ENCODE data around the gene SPINT1. TPM values are rescaled to one million over a fixed set of nuclear protein-coding genes. Genes with fewer than 3 reads are reported as not detected.

The SPINT1 gene
- polyA plus RNA-seq, 1 experiment, result 0.87 TPM

DNA sequence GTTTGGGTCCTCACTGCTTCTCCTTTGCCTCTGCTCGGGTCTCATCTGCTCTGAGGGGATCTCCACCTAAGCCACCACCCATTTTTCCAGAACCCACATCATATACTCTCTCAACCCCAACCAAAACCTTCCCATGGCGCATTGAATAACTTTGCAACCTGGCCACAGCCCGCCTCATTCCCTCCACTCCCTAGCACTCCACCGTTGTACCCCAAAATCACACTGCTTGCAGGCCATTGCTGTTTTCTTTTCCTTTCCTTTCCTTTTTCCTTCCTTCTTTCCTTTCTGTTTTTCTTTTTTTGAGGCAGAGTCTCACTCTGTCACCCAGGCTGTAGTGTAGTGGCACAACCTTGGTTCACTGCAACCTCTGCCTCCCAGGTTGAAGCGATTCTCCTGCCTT lies 47.3 kb downstream of the SPINT1 start:
- ChIA-PET POLR2A (no interaction called here), CTCF (interaction anchor here (0.6 to 9.7 kb wide), 10 partner anchors 9 to 302 kb away, joined by 3 to 171 read pairs (median 8); partner anchors contain the start of gene RAD51)
- H3K4me3 ChIP-seq (ENCODE audit: low read depth, low read length), result no peak overlapping the region
- H3K27ac ChIP-seq (ENCODE audit: low read depth, low read length), result no peak overlapping the region
- TF ChIP-seq, protein P1, sequence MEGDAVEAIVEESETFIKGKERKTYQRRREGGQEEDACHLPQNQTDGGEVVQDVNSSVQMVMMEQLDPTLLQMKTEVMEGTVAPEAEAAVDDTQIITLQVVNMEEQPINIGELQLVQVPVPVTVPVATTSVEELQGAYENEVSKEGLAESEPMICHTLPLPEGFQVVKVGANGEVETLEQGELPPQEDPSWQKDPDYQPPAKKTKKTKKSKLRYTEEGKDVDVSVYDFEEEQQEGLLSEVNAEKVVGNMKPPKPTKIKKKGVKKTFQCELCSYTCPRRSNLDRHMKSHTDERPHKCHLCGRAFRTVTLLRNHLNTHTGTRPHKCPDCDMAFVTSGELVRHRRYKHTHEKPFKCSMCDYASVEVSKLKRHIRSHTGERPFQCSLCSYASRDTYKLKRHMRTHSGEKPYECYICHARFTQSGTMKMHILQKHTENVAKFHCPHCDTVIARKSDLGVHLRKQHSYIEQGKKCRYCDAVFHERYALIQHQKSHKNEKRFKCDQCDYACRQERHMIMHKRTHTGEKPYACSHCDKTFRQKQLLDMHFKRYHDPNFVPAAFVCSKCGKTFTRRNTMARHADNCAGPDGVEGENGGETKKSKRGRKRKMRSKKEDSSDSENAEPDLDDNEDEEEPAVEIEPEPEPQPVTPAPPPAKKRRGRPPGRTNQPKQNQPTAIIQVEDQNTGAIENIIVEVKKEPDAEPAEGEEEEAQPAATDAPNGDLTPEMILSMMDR (IDR thresholded peaks at IDR 0.05; ENCODE audit: low read depth, low read length), result no peak
- DNase-seq (ENCODE audit: low read depth, low spot score), result no peak
- H3K27me3 ChIP-seq (ENCODE audit: control insufficient read depth, insufficient read depth, low read length), result no peaks in the 10 kb centered on the region
- H3K9me3 ChIP-seq (ENCODE audit: control insufficient read depth, insufficient read depth, low read length), result no peaks in the 10 kb centered on the region; the same call in 1 of the 2 replicates

DNA sequence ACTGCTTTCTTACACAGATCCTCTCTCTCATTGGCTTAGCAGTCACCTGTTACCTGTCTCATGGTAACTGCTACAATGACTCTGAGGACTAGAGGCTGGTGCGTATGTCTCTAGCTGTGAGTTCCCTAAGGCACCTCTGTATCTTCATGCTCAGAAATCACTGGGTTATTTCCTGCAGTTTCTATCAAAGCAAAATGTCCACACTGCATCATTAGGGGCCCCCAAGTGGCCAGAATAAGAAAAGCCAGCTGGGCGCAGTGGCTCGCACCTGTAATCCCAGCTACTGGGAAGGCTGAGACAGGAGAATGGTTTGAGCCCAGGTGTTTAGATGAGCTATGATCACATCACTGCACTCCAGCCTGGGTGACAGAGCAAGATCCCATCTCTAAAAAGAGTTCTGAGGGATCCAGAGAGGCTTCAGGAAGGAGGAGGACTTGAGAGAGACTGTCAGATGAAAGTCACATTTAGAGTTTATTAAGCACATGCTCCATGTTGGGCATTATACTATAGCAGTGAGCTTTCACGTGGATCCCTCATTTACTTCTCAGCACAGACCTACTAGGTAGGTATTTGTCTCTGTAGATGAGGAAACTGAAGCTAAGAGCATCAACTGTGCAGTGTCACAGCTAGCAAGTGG lies 48.1 kb downstream of the SPINT1 start:
- CTCF ChIA-PET, result interaction anchor here (0.6 to 9.7 kb wide), 39 partner anchors 8 to 554 kb away, joined by 3 to 171 read pairs (median 3); partner anchors contain the start of gene RAD51
- Histone ChIP-seq H3K4me3 (ENCODE audit: low read depth, low read length) (no peak overlapping the region), H3K27ac (ENCODE audit: low read depth, low read length) (no peak overlapping the region), H3K27me3 (ENCODE audit: control insufficient read depth, insufficient read depth, low read length) (no peaks in the 10 kb centered on the region), H3K9me3 (ENCODE audit: control insufficient read depth, insufficient read depth, low read length) (no peaks in the 10 kb centered on the region; the same call in 1 of the 2 replicates)
- DNase-seq (ENCODE audit: low read depth, low spot score), result no peak
- POLR2A ChIA-PET, result interaction anchor here (0.9 to 1.0 kb wide), 2 partner anchors 34 to 197 kb away, joined by 3 to 4 read pairs; partner anchors contain the start of gene RAD51
- TF ChIP-seq, protein P1 (IDR thresholded peaks at IDR 0.05; ENCODE audit: low read depth, low read length), result peak; percentile 83

DNA sequence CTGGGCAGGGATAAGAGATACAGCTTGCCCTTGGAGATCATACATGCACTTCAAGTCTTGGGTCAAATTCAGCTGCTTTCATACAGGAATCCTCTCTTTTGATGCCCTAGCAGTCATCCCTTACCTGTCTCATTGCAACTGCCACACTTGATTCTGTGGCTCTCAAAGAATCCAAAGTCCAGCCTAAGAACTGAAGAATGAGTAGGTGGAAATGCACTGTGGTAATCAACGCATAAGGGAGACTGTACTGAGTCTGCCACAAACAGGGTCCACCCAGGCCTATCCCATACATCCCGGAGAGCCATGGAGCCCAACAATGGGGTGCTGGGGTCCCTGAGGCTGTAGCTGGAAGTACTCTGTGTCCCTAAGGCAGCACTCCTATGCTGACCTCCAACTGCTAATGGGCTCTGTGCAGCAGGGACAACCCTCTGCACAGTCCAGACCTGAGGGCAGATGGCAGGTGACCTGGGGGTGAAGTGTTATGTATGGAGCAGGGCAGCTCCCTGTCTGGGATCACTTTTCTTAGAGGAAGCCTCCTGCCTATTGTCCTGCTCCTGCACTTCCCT lies 48.7 kb downstream of the SPINT1 start:
- DNase-seq (ENCODE audit: low read depth, low spot score), result no peak
- CTCF ChIA-PET, result interaction anchor here (0.6 to 9.7 kb wide), 37 partner anchors 11 to 553 kb away, joined by 3 to 171 read pairs (median 3); partner anchors contain the start of gene RAD51
- no peak overlapping the region for H3K27ac ChIP-seq (ENCODE audit: low read depth, low read length)
- POLR2A ChIA-PET, result interaction anchor here (0.9 to 1.0 kb wide), 2 partner anchors 35 to 198 kb away, joined by 3 to 4 read pairs; partner anchors contain the start of gene RAD51
- no peaks in the 10 kb centered on the region for H3K27me3 ChIP-seq (ENCODE audit: control insufficient read depth, insufficient read depth, low read length)
- TF ChIP-seq, protein P1 (IDR thresholded peaks at IDR 0.05; ENCODE audit: low read depth, low read length), result no peak
- H3K4me3 ChIP-seq (ENCODE audit: low read depth, low read length), result no peak overlapping the region
- H3K9me3 ChIP-seq (ENCODE audit: control insufficient read depth, insufficient read depth, low read length), result no peaks in the 10 kb centered on the region; the same call in 1 of the 2 replicates

DNA sequence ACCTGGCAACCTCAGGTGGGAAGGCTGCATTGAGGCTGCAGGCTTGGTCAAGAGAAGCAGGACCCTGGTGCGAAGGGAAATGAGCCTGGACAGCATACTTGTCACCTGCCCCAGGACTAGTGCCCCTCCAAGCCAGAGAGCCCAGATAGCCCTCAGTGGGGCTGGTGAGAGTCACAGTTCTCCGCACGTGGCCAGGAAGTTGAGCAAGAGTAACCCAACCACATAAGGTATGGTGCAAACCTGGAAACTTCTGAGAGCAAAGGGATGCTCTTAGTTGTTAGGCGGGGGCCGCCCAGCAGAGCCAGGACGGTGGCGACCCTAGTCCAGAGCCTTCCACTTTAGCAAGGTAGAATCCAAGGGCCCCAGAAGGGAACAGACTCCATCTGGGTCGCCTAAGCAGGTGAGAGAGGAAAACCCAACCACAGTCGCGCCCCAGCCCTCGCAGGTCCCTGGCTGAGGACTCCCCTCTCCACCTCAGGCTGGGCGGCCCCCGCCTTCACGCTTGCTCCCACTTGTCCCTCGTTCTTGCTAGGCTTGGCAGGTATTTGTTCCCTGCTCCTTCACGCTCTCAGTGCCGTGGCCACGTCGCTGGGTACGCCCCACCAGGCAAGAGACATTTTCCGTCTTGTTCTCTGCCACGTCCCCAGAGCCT lies 49.3 kb downstream of the SPINT1 start:
- POLR2A ChIA-PET, result interaction anchor here (0.7 to 1.5 kb wide), 2 partner anchors 259 to 304 kb away, joined by 4 to 5 read pairs; no protein-coding TSS in a partner anchor
- Histone ChIP-seq H3K4me3 (ENCODE audit: low read depth, low read length) (no peak overlapping the region), H3K27me3 (ENCODE audit: control insufficient read depth, insufficient read depth, low read length) (no peaks in the 10 kb centered on the region)

More for the DNA sequence above, 49.3 kb downstream of the SPINT1 start:
- H3K9me3 ChIP-seq (ENCODE audit: control insufficient read depth, insufficient read depth, low read length), result no peaks in the 10 kb centered on the region; the same call in 1 of the 2 replicates
- no peak overlapping the region for H3K27ac ChIP-seq (ENCODE audit: low read depth, low read length)
- no peak for DNase-seq (ENCODE audit: low read depth, low spot score)
- TF ChIP-seq, protein P1 (IDR thresholded peaks at IDR 0.05; ENCODE audit: low read depth, low read length), result no peak
- CTCF ChIA-PET, result interaction anchor here (0.6 to 9.7 kb wide), 23 partner anchors 11 to 375 kb away, joined by 3 to 171 read pairs (median 5); partner anchors contain the start of genes CCDC32 and RAD51
